OCI-LY1 (cell line): ENCODE measurements around the gene PARP15.

Experiments used
- H2AFZ ChIP-seq: fragments of 200-600 bp; sonication (generic), shearing (Covaris generic); 2 replicates; pipeline ENCODE4 v1.6.0; 2014; ENCODE audit warnings: antibody characterized with exemption, mild to moderate bottlenecking, low read length
- H3F3A ChIP-seq: fragments of 200-600 bp; sonication (generic), shearing (Covaris generic); 2 replicates; pipeline ENCODE4 v1.6.0; 2014; ENCODE audit warnings: mild to moderate bottlenecking, antibody characterized with exemption, low read length, moderate library complexity; ENCODE audit not compliant: insufficient read depth
- H3K27ac ChIP-seq: fragments of 200-600 bp; sonication (generic); 2 replicates; pipeline ENCODE4 v1.5.1; 2014; ENCODE audit warnings: low read length, mixed run types, mild to moderate bottlenecking, low read depth; ENCODE audit not compliant: poor library complexity, severe bottlenecking
- H3K27me3 ChIP-seq: fragments of 200-600 bp; sonication (generic); 2 replicates; pipeline ENCODE4 v1.6.0; 2014; ENCODE audit warnings: antibody characterized with exemption, mild to moderate bottlenecking, low read length, moderate library complexity; ENCODE audit not compliant: insufficient read depth
- H3K36me3 ChIP-seq: fragments of 200-600 bp; sonication (generic); 2 replicates; pipeline ENCODE4 v1.6.1; 2014; ENCODE audit warnings: mild to moderate bottlenecking, antibody characterized with exemption, low read length, moderate library complexity, mixed read lengths; ENCODE audit not compliant: insufficient read depth
- H3K4me1 ChIP-seq: fragments of 200-600 bp; sonication (generic); 2 replicates; pipeline ENCODE4 v1.5.1; 2014; ENCODE audit warnings: mild to moderate bottlenecking, low read length, moderate library complexity; ENCODE audit not compliant: insufficient read depth, severe bottlenecking
- H3K4me2 ChIP-seq: fragments of 200-600 bp; sonication (generic), shearing (Covaris generic); 2 replicates; pipeline ENCODE4 v1.6.1; 2014; ENCODE audit warnings: low read length
- H3K4me3 ChIP-seq: fragments of 200-600 bp; sonication (generic); 2 replicates; pipeline ENCODE4 v1.5.1; 2014; ENCODE audit warnings: low read length, low read depth, mild to moderate bottlenecking, mixed read lengths; ENCODE audit not compliant: poor library complexity, severe bottlenecking
- H3K79me2 ChIP-seq: fragments of 200-600 bp; shearing (Covaris generic); 2 replicates; pipeline ENCODE4 v1.6.1; 2016; ENCODE audit warnings: mixed run types, low read length, mixed read lengths; ENCODE audit not compliant: insufficient read depth
- H3K9ac ChIP-seq: fragments of 200-600 bp; sonication (generic), shearing (Covaris generic); 2 replicates; pipeline ENCODE4 v1.6.1; 2014; ENCODE audit warnings: mild to moderate bottlenecking, low read length, mixed read lengths
- H3K9me2 ChIP-seq: fragments of 200-600 bp; sonication (generic), shearing (Covaris generic); 2 replicates; pipeline ENCODE4 v1.6.1; 2014; ENCODE audit warnings: low read depth, mild to moderate bottlenecking, low read length, mixed read lengths
- H3K9me3 ChIP-seq: fragments of 200-600 bp; shearing (Covaris generic); 2 replicates; pipeline ENCODE4 v1.6.1; 2014; ENCODE audit warnings: low read length, mixed read lengths
- H4K20me1 ChIP-seq: fragments of 200-600 bp; sonication (generic), shearing (Covaris generic); 2 replicates; pipeline ENCODE4 v1.6.0; 2016; ENCODE audit warnings: mild to moderate bottlenecking, low read length; ENCODE audit not compliant: insufficient read depth
- CTCF ChIP-seq: fragments of 200-600 bp; sonication (generic), shearing (Covaris generic); IDR thresholded peaks from 2 replicates; pipeline ENCODE4 v1.5.1; 2017; ENCODE audit warnings: mild to moderate bottlenecking, antibody characterized with exemption, low read length, moderate library complexity, mixed read lengths
- EZH2 ChIP-seq: fragments of 200-600 bp; sonication (generic), shearing (Covaris generic); IDR thresholded peaks from 2 replicates; pipeline ENCODE4 v1.8.0; 2017; ENCODE audit warnings: borderline replicate concordance, mixed run types, mild to moderate bottlenecking, antibody characterized with exemption, low read length, moderate library complexity, mixed read lengths

The PARP15 gene

GRCh38 chr3:122603056-122603455 lies 25.6 kb downstream of the PARP15 start:
- Histone ChIP-seq H3K27ac (no peak overlapping the region), H4K20me1 (no peaks in the 10 kb centered on the region), H3K79me2 (no peaks in the 10 kb centered on the region), H3K4me2 (no peak overlapping the region), H3F3A (no peaks in the 10 kb centered on the region), H2AFZ (no peak overlapping the region), H3K9me3 (no peaks in the 10 kb centered on the region), H3K27me3 (no peaks in the 10 kb centered on the region), H3K9ac (no peak overlapping the region), H3K36me3 (no peaks in the 10 kb centered on the region), H3K4me1 (no peaks in the 10 kb centered on the region), H3K4me3 (no peak overlapping the region), H3K9me2 (no peaks in the 10 kb centered on the region)
- TF ChIP-seq CTCF (no peak), EZH2 (no peak)

GRCh38 chr3:122606330-122606729 lies 28.9 kb downstream of the PARP15 start:
- H3K79me2 ChIP-seq: no peaks in the 10 kb centered on the region
- no peaks in the 10 kb centered on the region for H3K9me2 ChIP-seq
- no peaks in the 10 kb centered on the region for H3F3A ChIP-seq
- H3K36me3 ChIP-seq: no peaks in the 10 kb centered on the region
- no peak overlapping the region for H3K9ac ChIP-seq
- no peak overlapping the region for H3K4me2 ChIP-seq
- TF ChIP-seq CTCF: no peak
- no peak for TF ChIP-seq EZH2
- no peaks in the 10 kb centered on the region for H4K20me1 ChIP-seq
- no peaks in the 10 kb centered on the region for H3K9me3 ChIP-seq
- H2AFZ ChIP-seq: no peak overlapping the region
- H3K27ac ChIP-seq: no peak overlapping the region
- H3K4me3 ChIP-seq: no peak overlapping the region
- H3K4me1 ChIP-seq: peaks cover 6% of the 10 kb centered on the region
- no peaks in the 10 kb centered on the region for H3K27me3 ChIP-seq

GRCh38 chr3:122608916-122609315 lies 31.5 kb downstream of the PARP15 start:
- no peaks in the 10 kb centered on the region for H3K9me3 ChIP-seq
- H3F3A ChIP-seq: no peaks in the 10 kb centered on the region
- TF ChIP-seq EZH2 (no peak), CTCF (no peak)
- no peak overlapping the region for H3K9ac ChIP-seq
- H3K9me2 ChIP-seq: no peaks in the 10 kb centered on the region
- peaks cover 10% of the 10 kb centered on the region for H3K4me1 ChIP-seq
- no peak overlapping the region for H3K27ac ChIP-seq
- H2AFZ ChIP-seq: no peak overlapping the region
- H3K4me3 ChIP-seq: no peak overlapping the region
- H3K27me3 ChIP-seq: no peaks in the 10 kb centered on the region
- no peaks in the 10 kb centered on the region for H4K20me1 ChIP-seq
- no peaks in the 10 kb centered on the region for H3K36me3 ChIP-seq
- no peak overlapping the region for H3K4me2 ChIP-seq
- no peaks in the 10 kb centered on the region for H3K79me2 ChIP-seq
